MCF 10A (cell line): ENCODE data around the gene UCK2. TPM values are rescaled to one million over a fixed set of nuclear protein-coding genes. Genes with fewer than 3 reads are reported as not detected.

Source experiments
- BruUV-seq: library from RNA; stranded (reverse); fragments of 400-500 nt; replicated peaks from 2 replicates; lab custom pipeline; 2021; lab: Mats Ljungman, UMichigan
- CTCF ChIA-PET: fragments of 300-600 bp; sonication (Branson Sonifier 250); formaldehyde crosslinking; extraction: SDS; loops from one replicate; lab custom pipeline; 2021; ENCODE audit warnings: antibody characterized with exemption, inconsistent platforms; lab: Yijun Ruan, JAX
- POLR2A ChIA-PET: fragments of 300-600, 350-650 bp; sonication (Branson Sonifier 250); formaldehyde crosslinking; extraction: SDS; loops from one replicate; lab custom pipeline; 2020; ENCODE audit warnings: antibody characterized with exemption, inconsistent platforms; lab: Yijun Ruan, JAX
- DNase-seq: peaks from one replicate; pipeline ENCODE4 v3.0.0-alpha.2; 2018; ENCODE audit not compliant: unreplicated experiment
- H3K27ac Mint-ChIP-seq: one replicate; pipeline ENCODE4 v1.8.0; 2022; ENCODE audit warnings: mild to moderate bottlenecking, low read depth, mixed read lengths; ENCODE audit not compliant: unreplicated experiment
- H3K27me3 Mint-ChIP-seq: one replicate; pipeline ENCODE4 v1.8.0; 2022; ENCODE audit warnings: mixed read lengths; ENCODE audit not compliant: insufficient read depth, unreplicated experiment
- H3K36me3 Mint-ChIP-seq: one replicate; pipeline ENCODE4 v1.8.0; 2022; ENCODE audit warnings: mild to moderate bottlenecking, moderate library complexity, mixed read lengths; ENCODE audit not compliant: insufficient read depth, unreplicated experiment
- H3K4me1 Mint-ChIP-seq: one replicate; pipeline ENCODE4 v1.8.0; 2022; ENCODE audit warnings: mixed read lengths; ENCODE audit not compliant: insufficient read depth, unreplicated experiment
- H3K4me3 Mint-ChIP-seq: one replicate; pipeline ENCODE4 v1.8.0; 2022; ENCODE audit warnings: mild to moderate bottlenecking, moderate library complexity, mixed read lengths; ENCODE audit not compliant: unreplicated experiment
- H3K9me3 Mint-ChIP-seq: one replicate; pipeline ENCODE4 v1.8.0; 2022; ENCODE audit warnings: mixed read lengths; ENCODE audit not compliant: unreplicated experiment
- intact Hi-C: fragments of 100-400 bp; cut with micrococcal nuclease; formaldehyde crosslinking; loops from 2 replicates; pipeline ENCODE4 v1.14.1; 2022
- total RNA-seq: library from RNA; stranded (reverse); gene quantifications from 2 replicates; pipeline ENCODE4 v1.2.3, GENCODE V29; 2022
- TF ChIP-seq, protein P1 (sequence below): fragments of 200-600 bp; IDR thresholded peaks from one replicate; pipeline ENCODE4 v1.8.0; 2022; ENCODE audit warnings: antibody characterized with exemption, mild to moderate bottlenecking; ENCODE audit not compliant: unreplicated experiment

Gene UCK2
- total RNA-seq, 1 experiment from 2014 or later = 144 TPM

GRCh38 chr1:165917166-165917565 is 89.8 kb downstream of the UCK2 start:
- Mint-ChIP-seq H3K4me1 (peaks cover 17% of the 10 kb centered on the region), H3K9me3 (no peaks in the 10 kb centered on the region), H3K4me3 (no peak overlapping the region), H3K36me3 (no peaks in the 10 kb centered on the region), H3K27ac (no peak overlapping the region), H3K27me3 (no peaks in the 10 kb centered on the region)
- POLR2A ChIA-PET = no interaction called here
- intact Hi-C loops = no loop called here
- no peak for DNase-seq
- CTCF ChIA-PET = interaction anchor here (0.8 to 7.4 kb wide), 5 partner anchors 9 to 660 kb away, joined by 3 to 161 read pairs (median 95); no protein-coding TSS in a partner anchor
- no TSS peak for BruUV-seq
- TF ChIP-seq, protein P1, sequence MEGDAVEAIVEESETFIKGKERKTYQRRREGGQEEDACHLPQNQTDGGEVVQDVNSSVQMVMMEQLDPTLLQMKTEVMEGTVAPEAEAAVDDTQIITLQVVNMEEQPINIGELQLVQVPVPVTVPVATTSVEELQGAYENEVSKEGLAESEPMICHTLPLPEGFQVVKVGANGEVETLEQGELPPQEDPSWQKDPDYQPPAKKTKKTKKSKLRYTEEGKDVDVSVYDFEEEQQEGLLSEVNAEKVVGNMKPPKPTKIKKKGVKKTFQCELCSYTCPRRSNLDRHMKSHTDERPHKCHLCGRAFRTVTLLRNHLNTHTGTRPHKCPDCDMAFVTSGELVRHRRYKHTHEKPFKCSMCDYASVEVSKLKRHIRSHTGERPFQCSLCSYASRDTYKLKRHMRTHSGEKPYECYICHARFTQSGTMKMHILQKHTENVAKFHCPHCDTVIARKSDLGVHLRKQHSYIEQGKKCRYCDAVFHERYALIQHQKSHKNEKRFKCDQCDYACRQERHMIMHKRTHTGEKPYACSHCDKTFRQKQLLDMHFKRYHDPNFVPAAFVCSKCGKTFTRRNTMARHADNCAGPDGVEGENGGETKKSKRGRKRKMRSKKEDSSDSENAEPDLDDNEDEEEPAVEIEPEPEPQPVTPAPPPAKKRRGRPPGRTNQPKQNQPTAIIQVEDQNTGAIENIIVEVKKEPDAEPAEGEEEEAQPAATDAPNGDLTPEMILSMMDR = no peak

DNA sequence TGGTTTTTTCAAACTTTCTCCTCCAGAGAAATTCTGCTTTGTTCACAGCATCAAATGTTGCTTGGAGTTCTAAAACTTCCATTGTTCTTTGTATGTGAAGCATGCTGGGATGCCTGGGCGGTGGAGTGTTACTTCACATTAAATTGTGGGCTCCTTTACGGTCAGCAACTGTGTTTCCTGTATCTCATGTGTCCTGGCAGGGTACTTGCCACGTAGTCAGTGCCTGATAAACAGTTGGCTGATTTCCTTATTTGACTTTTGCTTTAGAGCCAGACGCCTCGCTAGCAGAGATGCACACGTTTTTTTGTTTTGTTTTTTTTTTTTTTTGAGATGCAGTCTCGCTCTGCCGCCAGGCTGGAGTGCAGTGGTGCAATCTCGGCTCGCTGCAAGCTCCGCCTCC is 96.7 kb downstream of the UCK2 start:
- POLR2A ChIA-PET = interaction anchor here (0.9 kb wide), 1 partner anchor 183 kb away, joined by 3 read pairs; no protein-coding TSS in a partner anchor
- CTCF ChIA-PET = interaction anchor here (0.6 to 9.1 kb wide), 56 partner anchors 10 to 1544 kb away, joined by 3 to 103 read pairs (median 4); partner anchors contain the start of genes ALDH9A1, POU2F1 and TMCO1
- BruUV-seq = no TSS peak
- TF ChIP-seq, protein P1 = no peak
- H3K4me3 Mint-ChIP-seq = no peak overlapping the region
- H3K27ac Mint-ChIP-seq = no peak overlapping the region
- intact Hi-C loops = loop anchor here (1.0 to 10.0 kb wide), 5 partner anchors 241 to 911 kb away; partner anchors contain the start of genes FAM78B and POGK
- DNase-seq = no peak
- no peaks in the 10 kb centered on the region for H3K27me3 Mint-ChIP-seq
- H3K36me3 Mint-ChIP-seq = no peaks in the 10 kb centered on the region
- no peaks in the 10 kb centered on the region for H3K9me3 Mint-ChIP-seq
- H3K4me1 Mint-ChIP-seq = no peaks in the 10 kb centered on the region

- Mint-ChIP-seq H3K27ac (no peak overlapping the region), H3K27me3 (no peaks in the 10 kb centered on the region), H3K36me3 (no peaks in the 10 kb centered on the region), H3K4me1 (no peaks in the 10 kb centered on the region), H3K9me3 (no peaks in the 10 kb centered on the region), H3K4me3 (no peak overlapping the region)
- TF ChIP-seq, protein P1 = no peak
- no TSS peak for BruUV-seq
- ChIA-PET POLR2A (no interaction called here), CTCF (interaction anchor here (0.5 to 9.1 kb wide), 44 partner anchors 9 to 1371 kb away, joined by 3 to 103 read pairs (median 5); partner anchors contain the start of genes ALDH9A1 and POU2F1)
- no peak for DNase-seq
- intact Hi-C loops = loop anchor here (5.0 to 10.0 kb wide), 4 partner anchors 239 to 1132 kb away; partner anchors contain the start of genes FAM78B and POGK
Measured at GRCh38 chr1:165925498-165926079, 98.2 kb downstream of the UCK2 start.

DNA sequence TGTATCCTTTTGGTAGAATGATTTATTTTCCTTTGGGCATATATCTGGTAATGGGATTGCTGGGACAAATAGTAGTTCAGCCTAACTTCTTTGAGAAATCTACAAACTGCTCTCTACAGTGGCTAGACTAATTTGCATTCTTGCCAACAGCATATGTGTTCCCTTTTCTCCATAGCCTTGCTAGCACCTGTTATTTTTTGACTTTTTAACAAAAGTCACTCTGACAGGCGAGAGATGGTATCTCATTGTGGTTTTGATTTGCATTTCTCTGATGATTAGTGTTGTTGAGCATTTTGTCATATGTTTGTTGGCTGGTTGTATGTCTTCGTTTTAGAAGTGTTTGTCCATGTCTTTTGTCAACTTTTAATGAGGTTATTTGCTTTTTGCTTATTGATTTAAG is 99.8 kb downstream of the UCK2 start:
- Mint-ChIP-seq H3K27me3 (no peaks in the 10 kb centered on the region), H3K4me1 (no peaks in the 10 kb centered on the region), H3K27ac (no peak overlapping the region), H3K9me3 (no peaks in the 10 kb centered on the region), H3K36me3 (no peaks in the 10 kb centered on the region), H3K4me3 (no peak overlapping the region)
- no TSS peak for BruUV-seq
- no peak for DNase-seq
- POLR2A ChIA-PET = no interaction called here
- intact Hi-C loops = loop anchor here (5.0 to 10.0 kb wide), 4 partner anchors 238 to 1130 kb away; partner anchors contain the start of genes FAM78B and POGK
- TF ChIP-seq, protein P1 = no peak
- CTCF ChIA-PET = interaction anchor here (0.6 to 9.1 kb wide), 39 partner anchors 9 to 1608 kb away, joined by 3 to 95 read pairs (median 4); partner anchors contain the start of gene ALDH9A1
